Esophagus squamous epithelium (tissue), 5 donors: Measurements from ENCODE around the gene IBA57. TPM values are rescaled to one million over a fixed set of nuclear protein-coding genes. Genes with fewer than 3 reads are reported as not detected.

Experiments
- DNase-seq: peaks from one replicate; lab custom pipeline; 2025; lab: John Stamatoyannopoulos, UW
- H3K27ac ChIP-seq, 4 donors: fragments of 200-600 bp; sonication (generic); one replicate each; pipeline ENCODE4 v1.5.1; 2016 to 2019; ENCODE audit warnings: mild to moderate bottlenecking in 1 of 4
- H3K27me3 ChIP-seq, 4 donors: fragments of 200-600 bp; sonication (generic); 1 replicate in 3 of 4; 2 replicates in 1 of 4; pipeline versions ENCODE4 v1.5.1 to v1.6.0; 2017 to 2021; ENCODE audit warnings: antibody characterized with exemption in 1 of 4
- H3K36me3 ChIP-seq, 3 donors: fragments of 200-600 bp; sonication (generic); one replicate each; pipeline ENCODE4 v1.5.1; 2016 to 2019
- H3K4me1 ChIP-seq, 3 donors: fragments of 200-600 bp; sonication (generic); one replicate each; pipeline ENCODE4 v1.5.1; 2017 to 2019
- H3K4me3 ChIP-seq, 4 donors: fragments of 200-600 bp; sonication (generic); 1 replicate in 3 of 4; 2 replicates in 1 of 4; pipeline ENCODE4 v1.5.1; 2016 to 2019; ENCODE audit warnings: mild to moderate bottlenecking in 2 of 4, moderate library complexity in 1 of 4
- H3K9me3 ChIP-seq, 3 donors: fragments of 200-600 bp; sonication (generic); one replicate each; pipeline ENCODE4 v1.5.1; 2016 to 2019
- POLR2A ChIP-seq, 4 donors: fragments of 450-650 bp; IDR thresholded peaks; one replicate each; pipeline ENCODE4 v1.6.1; 2017; ENCODE audit warnings: antibody characterized with exemption in 4 of 4, mild to moderate bottlenecking in 4 of 4, moderate library complexity in 3 of 4
- WGBS, 2 donors: methylation state at CpG; one replicate each; pipeline ENCODE4 v1.1.5; 2018; 5-methylcytosine and 5-hydroxymethylcytosine counted together
- intact Hi-C: fragments of 100-400 bp; cut with DNase I; formaldehyde crosslinking; loops from one replicate; pipeline ENCODE4 v1.15.0; 2022
- total RNA-seq, 4 donors: library from RNA; depleted of rRNA; stranded (reverse); fragments of >200 nt; gene quantifications; one replicate each; pipeline ENCODE4 v1.1.0, GENCODE V29; 2016
- TF ChIP-seq, protein P1 (sequence below), 6 experiments: fragments of 450-650 bp in 4 of 6; fragments of 200-600 bp in 2 of 6; sonication (generic) in 2 of 6; IDR thresholded peaks; one replicate each; pipeline ENCODE4 v1.5.1; 2016 to 2019; ENCODE audit warnings: antibody characterized with exemption in 6 of 6, mild to moderate bottlenecking in 4 of 6, moderate library complexity in 4 of 6
- donor health status: DM: yes; HTN: yes; CAD: no.

Gene IBA57
- total RNA-seq, 4 donors from 2014 or later = 4.8 to 9.1 (median 5.7) TPM

DNA sequence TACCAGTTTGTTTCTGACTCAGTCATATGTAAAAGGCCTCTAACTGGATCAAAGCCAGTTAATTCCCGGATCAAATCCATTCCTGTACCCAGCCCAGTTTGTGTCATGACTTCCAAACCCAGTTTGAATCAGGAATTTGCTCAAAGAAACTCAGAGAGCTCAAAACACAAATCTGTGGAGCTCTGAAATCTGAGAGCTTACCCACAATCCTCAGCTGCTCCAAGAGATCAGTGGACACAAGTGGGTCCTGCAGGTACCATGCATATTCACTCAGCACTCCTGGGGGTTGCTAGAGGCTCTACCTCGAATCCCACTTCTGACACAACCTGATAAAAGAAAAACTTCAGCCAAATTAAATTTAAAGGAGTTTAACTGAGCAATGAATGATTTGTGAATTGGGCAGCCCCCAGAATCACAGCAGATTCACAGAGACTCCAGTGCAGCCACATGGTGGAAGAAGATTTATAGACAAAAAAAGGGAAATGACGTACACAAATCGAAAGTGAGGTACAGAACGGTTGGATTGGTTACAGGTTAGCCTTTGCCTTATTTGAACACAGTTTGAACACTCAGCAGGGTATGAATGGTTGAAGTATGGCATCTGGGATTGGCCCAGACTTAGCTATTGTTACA, 44.6 kb upstream of the IBA57 start:
- no peaks in the 10 kb centered on the region for H3K36me3 ChIP-seq
- no peak for TF ChIP-seq POLR2A (IDR thresholded peaks at IDR 0.05)
- TF ChIP-seq, protein P1, sequence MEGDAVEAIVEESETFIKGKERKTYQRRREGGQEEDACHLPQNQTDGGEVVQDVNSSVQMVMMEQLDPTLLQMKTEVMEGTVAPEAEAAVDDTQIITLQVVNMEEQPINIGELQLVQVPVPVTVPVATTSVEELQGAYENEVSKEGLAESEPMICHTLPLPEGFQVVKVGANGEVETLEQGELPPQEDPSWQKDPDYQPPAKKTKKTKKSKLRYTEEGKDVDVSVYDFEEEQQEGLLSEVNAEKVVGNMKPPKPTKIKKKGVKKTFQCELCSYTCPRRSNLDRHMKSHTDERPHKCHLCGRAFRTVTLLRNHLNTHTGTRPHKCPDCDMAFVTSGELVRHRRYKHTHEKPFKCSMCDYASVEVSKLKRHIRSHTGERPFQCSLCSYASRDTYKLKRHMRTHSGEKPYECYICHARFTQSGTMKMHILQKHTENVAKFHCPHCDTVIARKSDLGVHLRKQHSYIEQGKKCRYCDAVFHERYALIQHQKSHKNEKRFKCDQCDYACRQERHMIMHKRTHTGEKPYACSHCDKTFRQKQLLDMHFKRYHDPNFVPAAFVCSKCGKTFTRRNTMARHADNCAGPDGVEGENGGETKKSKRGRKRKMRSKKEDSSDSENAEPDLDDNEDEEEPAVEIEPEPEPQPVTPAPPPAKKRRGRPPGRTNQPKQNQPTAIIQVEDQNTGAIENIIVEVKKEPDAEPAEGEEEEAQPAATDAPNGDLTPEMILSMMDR (IDR thresholded peaks at IDR 0.05) = peak in 1 of 6 experiments; percentile 25
- no peak overlapping the region for H3K4me3 ChIP-seq
- peak overlapping the region in 2 of 4 donors; percentile 6 to 12 for H3K27ac ChIP-seq
- H3K4me1 ChIP-seq = peaks cover 0 to 20% (median 3%) of the 10 kb centered on the region in 3 donors
- 37 to 53% methylated on average over 5 of the region's 5 CpGs for WGBS, 2 donors
- no peak for DNase-seq
- H3K27me3 ChIP-seq = no peaks in the 10 kb centered on the region
- intact Hi-C loops = loop anchor here (10.0 kb wide), 1 partner anchor 274 kb away; no protein-coding TSS in a partner anchor
- H3K9me3 ChIP-seq = no peaks in the 10 kb centered on the region

DNA sequence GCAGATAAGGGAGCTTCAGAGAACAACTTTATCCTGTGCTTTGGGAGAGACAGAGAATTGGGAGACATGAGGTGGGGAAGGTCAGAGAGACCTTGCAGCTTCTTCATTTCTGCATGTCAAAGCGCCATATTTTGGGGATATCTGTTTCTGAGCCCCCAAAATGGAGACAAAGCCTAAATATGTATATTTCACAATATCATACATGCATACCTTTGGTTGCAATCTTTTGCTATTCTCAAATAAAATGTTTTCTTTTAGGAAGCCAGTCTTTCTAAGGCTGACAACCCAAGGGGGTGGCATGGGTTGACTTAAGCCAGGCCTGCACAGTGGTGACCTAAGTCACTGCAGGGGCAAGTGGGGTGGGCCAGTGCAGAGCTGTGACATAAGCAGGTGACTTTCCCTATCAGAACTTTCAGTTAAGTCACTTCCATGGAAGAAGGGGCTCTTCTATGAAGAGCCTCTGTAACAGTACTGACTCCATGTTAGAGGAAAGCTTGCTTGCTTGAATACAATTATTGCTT, 42.6 kb upstream of the IBA57 start:
- H3K4me3 ChIP-seq = no peak overlapping the region
- TF ChIP-seq POLR2A (IDR thresholded peaks at IDR 0.05) = no peak
- TF ChIP-seq, protein P1 (IDR thresholded peaks at IDR 0.05) = no peak
- intact Hi-C loops = loop anchor here (10.0 kb wide), 1 partner anchor 272 kb away; no protein-coding TSS in a partner anchor
- no peaks in the 10 kb centered on the region for H3K36me3 ChIP-seq
- H3K4me1 ChIP-seq = peaks cover 0 to 30% (median 8%) of the 10 kb centered on the region in 3 donors
- 83% methylated on average over 1 of the region's 1 CpG for WGBS, 2 donors
- no peaks in the 10 kb centered on the region for H3K9me3 ChIP-seq
- no peak overlapping the region for H3K27ac ChIP-seq
- no peak for DNase-seq
- H3K27me3 ChIP-seq = no peaks in the 10 kb centered on the region

DNA sequence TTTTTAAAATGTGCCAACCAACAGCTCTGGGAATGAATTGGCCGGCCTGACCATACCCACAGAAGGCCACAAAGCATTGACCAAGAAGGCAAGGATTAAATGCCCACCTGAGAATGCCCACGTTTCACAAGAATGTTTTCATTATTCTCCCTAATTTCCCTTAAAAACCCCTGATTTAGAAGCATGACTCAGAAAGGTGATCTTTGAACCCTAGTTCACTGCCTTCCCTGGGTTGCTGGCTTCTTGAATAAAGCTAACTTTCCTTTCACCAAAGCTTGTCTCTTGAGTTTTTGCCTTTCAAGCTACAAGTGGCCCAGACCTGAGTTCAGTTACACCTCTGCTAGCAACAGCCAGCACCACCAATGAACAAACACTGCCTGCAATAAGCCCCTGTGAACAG, 42.1 kb upstream of the IBA57 start:
- TF ChIP-seq, protein P1 (IDR thresholded peaks at IDR 0.05) = no peak
- no peak for TF ChIP-seq POLR2A (IDR thresholded peaks at IDR 0.05)
- intact Hi-C loops = loop anchor here (10.0 kb wide), 1 partner anchor 271 kb away; no protein-coding TSS in a partner anchor
- Histone ChIP-seq H3K36me3 (no peaks in the 10 kb centered on the region), H3K4me3 (no peak overlapping the region), H3K27me3 (no peaks in the 10 kb centered on the region), H3K4me1 (peaks cover 0 to 30% (median 8%) of the 10 kb centered on the region in 3 donors), H3K9me3 (no peaks in the 10 kb centered on the region), H3K27ac (no peak overlapping the region)
- WGBS, 2 donors = 78 to 92% methylated on average over 2 of the region's 2 CpGs
- DNase-seq = no peak

DNA sequence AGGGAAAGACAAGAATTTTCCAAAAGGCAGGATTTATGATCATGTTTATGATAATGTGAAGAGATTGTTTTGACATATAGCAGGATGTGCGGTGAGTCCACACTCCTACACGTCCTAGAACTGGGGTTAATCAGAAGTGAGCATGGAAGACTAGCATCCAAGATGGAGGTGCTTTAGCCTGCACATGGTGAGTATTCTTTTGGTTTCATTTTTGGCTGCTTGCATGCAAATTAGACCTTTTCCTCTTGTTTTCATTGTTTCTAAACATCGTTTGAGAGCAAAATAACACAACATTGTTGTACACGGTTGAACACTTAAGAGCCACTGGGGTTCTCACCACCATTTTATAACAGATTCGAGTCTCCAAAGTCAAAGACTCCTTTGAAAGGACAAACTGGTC, 40.4 kb upstream of the IBA57 start:
- Histone ChIP-seq H3K36me3 (no peaks in the 10 kb centered on the region), H3K4me1 (peaks cover 0 to 23% (median 8%) of the 10 kb centered on the region in 3 donors), H3K27me3 (peaks cover 0 to 5% (median 0%) of the 10 kb centered on the region in 4 donors), H3K9me3 (no peaks in the 10 kb centered on the region), H3K27ac (no peak overlapping the region), H3K4me3 (no peak overlapping the region)
- TF ChIP-seq, protein P1 (IDR thresholded peaks at IDR 0.05) = no peak
- TF ChIP-seq POLR2A (IDR thresholded peaks at IDR 0.05) = no peak
- no peak for DNase-seq
- intact Hi-C loops = loop anchor here (10.0 kb wide), 1 partner anchor 270 kb away; no protein-coding TSS in a partner anchor
- WGBS, 2 donors = 73 to 77% methylated on average over 5 of the region's 5 CpGs

DNA sequence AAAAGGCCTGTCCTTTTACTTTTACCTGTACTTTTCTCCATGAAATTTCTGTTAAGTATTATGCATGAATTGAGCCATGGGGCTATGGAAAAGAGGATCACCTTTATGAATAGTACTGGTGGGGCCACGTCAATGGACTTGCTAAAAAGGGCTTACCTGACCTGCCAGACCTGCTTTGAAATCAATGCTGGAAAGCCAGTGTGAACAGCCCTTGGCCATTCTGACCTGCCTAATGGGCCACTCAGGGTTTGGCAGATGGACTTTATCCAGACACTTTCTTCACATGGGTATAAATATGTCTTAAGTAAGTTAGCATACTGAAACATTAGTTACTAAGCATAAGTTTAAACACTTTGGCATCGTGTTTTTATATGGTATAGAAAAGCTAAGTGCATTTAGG, 33.8 kb upstream of the IBA57 start:
- H3K27ac ChIP-seq = peak overlapping the region; percentile 44 to 84 (median 71)
- H3K4me3 ChIP-seq = no peak overlapping the region
- WGBS, 2 donors = 66 to 76% methylated on average over 2 of the region's 2 CpGs
- TF ChIP-seq, protein P1 (IDR thresholded peaks at IDR 0.05) = no peak
- no peak for TF ChIP-seq POLR2A (IDR thresholded peaks at IDR 0.05)
- H3K36me3 ChIP-seq = no peaks in the 10 kb centered on the region
- H3K4me1 ChIP-seq = peaks cover 0 to 24% (median 6%) of the 10 kb centered on the region in 3 donors
- no peaks in the 10 kb centered on the region for H3K9me3 ChIP-seq
- peaks cover 0 to 7% (median 0%) of the 10 kb centered on the region in 4 donors for H3K27me3 ChIP-seq
- DNase-seq = no peak
- intact Hi-C loops = no loop called here
